SK-N-SH (cell line): ENCODE data around the gene TIGAR. TPM values are rescaled to one million over a fixed set of nuclear protein-coding genes. Genes with fewer than 3 reads are reported as not detected.

Source experiments
- CTCF ChIA-PET: fragments of 300-600, 350-600 bp; formaldehyde crosslinking; extraction: SDS; loops from one replicate; lab custom pipeline; 2021; lab: Yijun Ruan, JAX
- POLR2A ChIA-PET: fragments of 350-600 bp; sonication (Branson Sonifier 250); formaldehyde crosslinking; extraction: SDS; loops from one replicate; lab custom pipeline; 2020; ENCODE audit warnings: antibody characterized with exemption, inconsistent platforms; lab: Yijun Ruan, JAX
- DNase-seq: peaks from one replicate; pipeline ENCODE4 v3.0.0; 2012
- H2AFZ ChIP-seq: fragments of 200-600 bp; sonication (generic); 2 replicates; pipeline ENCODE4 v1.8.1; 2016; ENCODE audit warnings: antibody characterized with exemption, mild to moderate bottlenecking, low read depth
- H3F3A ChIP-seq: fragments of 200-600 bp; sonication (generic); replicated peaks from 2 replicates; pipeline ENCODE3; 2016; ENCODE audit warnings: antibody characterized with exemption, mild to moderate bottlenecking; ENCODE audit not compliant: insufficient read depth
- H3K27ac ChIP-seq, 2 experiments: fragments of 200-500 bp in 1 of 2; fragments of 200-600 bp in 1 of 2; sonication (Bioruptor generic) in 1 of 2; sonication (generic), shearing (Covaris generic) in 1 of 2; 2 replicates each; pipeline versions ENCODE4 v1.5.1 to v1.6.1; 2014 to 2016; ENCODE audit warnings: low read depth in 2 of 2, inconsistent platforms in 1 of 2, low read length in 1 of 2, mild to moderate bottlenecking in 1 of 2, mixed read lengths in 1 of 2
- H3K27me3 ChIP-seq: fragments of 200-600 bp; sonication (generic), shearing (Covaris generic); 2 replicates; pipeline ENCODE4 v1.6.1; 2016; ENCODE audit warnings: mixed run types; ENCODE audit not compliant: insufficient read depth
- H3K36me3 ChIP-seq, 2 experiments: fragments of 200-500 bp in 1 of 2; fragments of 200-600 bp in 1 of 2; sonication (Bioruptor generic) in 1 of 2; sonication (generic) in 1 of 2; replicated peaks in 1 of 2; 2 replicates each; pipeline versions ENCODE3 to v1.5.1; 2014 to 2016; ENCODE audit warnings: low read length in 1 of 2, mild to moderate bottlenecking in 1 of 2; ENCODE audit not compliant: insufficient read depth in 2 of 2, control insufficient read depth in 1 of 2
- H3K4me1 ChIP-seq, 2 experiments: fragments of 200-500 bp in 1 of 2; fragments of 200-600 bp in 1 of 2; sonication (Bioruptor generic) in 1 of 2; sonication (generic), shearing (Covaris generic) in 1 of 2; 2 replicates each; pipeline versions ENCODE4 v1.5.1 to v1.6.1; 2014 to 2016; ENCODE audit warnings: low read depth in 1 of 2, low read length in 1 of 2, mixed run types in 1 of 2; ENCODE audit not compliant: insufficient read depth in 2 of 2, control insufficient read depth in 1 of 2
- H3K4me2 ChIP-seq: fragments of 200-600 bp; sonication (generic), shearing (Covaris generic); 2 replicates; pipeline ENCODE4 v1.6.1; 2017; ENCODE audit warnings: mixed run types
- H3K4me3 ChIP-seq, 2 experiments: fragments of 200-500 bp in 1 of 2; fragments of 200-600 bp in 1 of 2; sonication (Bioruptor generic) in 1 of 2; sonication (generic), shearing (Covaris generic) in 1 of 2; 2 replicates each; pipeline versions ENCODE4 v1.5.1 to v1.8.1; 2014 to 2016; ENCODE audit warnings: low read depth in 2 of 2, inconsistent platforms in 1 of 2, low read length in 1 of 2, mild to moderate bottlenecking in 1 of 2, mixed read lengths in 1 of 2, moderate library complexity in 1 of 2
- H3K79me2 ChIP-seq: fragments of 200-600 bp; sonication (generic); 2 replicates; pipeline ENCODE4 v1.8.1; 2017; ENCODE audit warnings: mild to moderate bottlenecking; ENCODE audit not compliant: insufficient read depth
- H3K9ac ChIP-seq: fragments of 200-600 bp; sonication (generic); 2 replicates; pipeline ENCODE4 v1.6.1; 2017; ENCODE audit warnings: mixed run types
- H3K9me2 ChIP-seq: fragments of 200-600 bp; sonication (generic); 2 replicates; pipeline ENCODE4 v1.6.1; 2017; ENCODE audit warnings: mixed run types
- H3K9me3 ChIP-seq: fragments of 200-600 bp; sonication (generic); 2 replicates; pipeline ENCODE4 v1.6.1; 2017; ENCODE audit warnings: mixed run types, mild to moderate bottlenecking, moderate library complexity
- H4K20me1 ChIP-seq: fragments of 200-600 bp; sonication (generic); 2 replicates; pipeline ENCODE4 v1.6.1; 2017; ENCODE audit warnings: mild to moderate bottlenecking, mixed run types; ENCODE audit not compliant: insufficient read depth
- CTCF ChIP-seq: fragments of 200-600 bp; sonication (generic); IDR thresholded peaks from 2 replicates; pipeline ENCODE4 v1.6.1; 2017; ENCODE audit warnings: antibody characterized with exemption, mild to moderate bottlenecking, moderate library complexity
- ELF1 ChIP-seq: IDR thresholded peaks from 2 replicates; pipeline ENCODE4 v1.4.0; 2012
- EP300 ChIP-seq, 2 experiments: IDR thresholded peaks; 2 replicates each; pipeline versions ENCODE4 v1.4.0 to v1.6.1; 2012; ENCODE audit warnings: borderline replicate concordance in 1 of 2, low read depth in 1 of 2, low read length in 1 of 2
- FOSL2 ChIP-seq: IDR thresholded peaks from 2 replicates; pipeline ENCODE4 v1.4.0; 2012; ENCODE audit warnings: low read depth, mild to moderate bottlenecking, moderate library complexity, borderline replicate concordance
- FOXM1 ChIP-seq: IDR thresholded peaks from 2 replicates; pipeline ENCODE4 v1.4.0; 2012; ENCODE audit warnings: low read depth, mild to moderate bottlenecking
- GABPA ChIP-seq: IDR thresholded peaks from 2 replicates; pipeline ENCODE4 v1.4.0; 2012; ENCODE audit warnings: low read depth, mild to moderate bottlenecking
- GATA2 ChIP-seq: sonication (generic); formaldehyde crosslinking; IDR thresholded peaks from 2 replicates; pipeline ENCODE4 v1.5.0; 2020; ENCODE audit warnings: mild to moderate bottlenecking, missing genetic modification reagents
- IRF3 ChIP-seq: fragments of 150-350 bp; IDR thresholded peaks from 2 replicates; pipeline ENCODE4 v1.6.1; 2016; ENCODE audit warnings: mild to moderate bottlenecking, low read depth, low read length
- MXI1 ChIP-seq: IDR thresholded peaks from 2 replicates; pipeline ENCODE4 v1.6.1; 2012; ENCODE audit warnings: mild to moderate bottlenecking, low read depth, low read length, improper control_type of control experiment
- PBX3 ChIP-seq: IDR thresholded peaks from 2 replicates; pipeline ENCODE4; 2012
- REST ChIP-seq: IDR thresholded peaks from 2 replicates; pipeline ENCODE4 v1.6.1; 2012; ENCODE audit warnings: mild to moderate bottlenecking, low read depth, low read length, moderate library complexity
- RFX5 ChIP-seq: IDR thresholded peaks from 2 replicates; pipeline ENCODE4 v1.6.1; 2012; ENCODE audit warnings: mild to moderate bottlenecking, improper control_type of control experiment, low read length
- RXRA ChIP-seq: IDR thresholded peaks from 2 replicates; pipeline ENCODE4 v1.4.0; 2012; ENCODE audit warnings: low read depth, mild to moderate bottlenecking, borderline replicate concordance
- SMC3 ChIP-seq: IDR thresholded peaks from 2 replicates; pipeline ENCODE4 v1.6.1; 2012; ENCODE audit warnings: low read depth, low read length, improper control_type of control experiment
- TAF1 ChIP-seq: IDR thresholded peaks from 2 replicates; pipeline ENCODE4 v1.6.1; 2012; ENCODE audit warnings: low read depth, mild to moderate bottlenecking, low read length, moderate library complexity, borderline replicate concordance
- TCF12 ChIP-seq: IDR thresholded peaks from 2 replicates; pipeline ENCODE4 v1.4.0; 2012
- WGBS: methylation state at CpG from one replicate; pipeline ENCODE4 v1.1.6; 2017; ENCODE audit warnings: low lambda C conversion rate; 5-methylcytosine and 5-hydroxymethylcytosine counted together
- polyA plus RNA-seq, 3 experiments: library from polyadenylated mRNA; depleted of rRNA; stranded (reverse); fragments of >200 nt; gene quantifications; 2 replicates each; pipeline ENCODE4 v1.2.3, GENCODE V29; 2012

TIGAR gene
- polyA plus RNA-seq, 1 of the 3 experiments (the other 2 are of a cell fraction) = 8.3 TPM

- CTCF ChIA-PET = interaction anchor here (0.9 to 1.1 kb wide), 3 partner anchors 21 to 152 kb away, joined by 3 to 4 read pairs (median 3); no protein-coding TSS in a partner anchor
- TF ChIP-seq ELF1 = no peak
- TF ChIP-seq FOSL2 = no peak
- no peak for TF ChIP-seq GATA2 (CRISPR knock-in tag)
- no peak for TF ChIP-seq REST
- no peak for TF ChIP-seq FOXM1
- TF ChIP-seq PBX3 = no peak
- no peak for TF ChIP-seq MXI1
- TF ChIP-seq RXRA = no peak
- no peak for TF ChIP-seq CTCF
- no peak for TF ChIP-seq TAF1
- TF ChIP-seq GABPA = no peak
- no peak for TF ChIP-seq SMC3
- no peak for TF ChIP-seq IRF3
- no peak for TF ChIP-seq TCF12
- no peak for TF ChIP-seq EP300 (IDR thresholded peaks at IDR 0.05; ENCODE audit: borderline replicate concordance in 1 of 2, low read depth in 1 of 2, low read length in 1 of 2)
- no peak for TF ChIP-seq RFX5
Measured at GRCh38 chr12:4375449-4375848, 54.4 kb downstream of the TIGAR start.

More at GRCh38 chr12:4375449-4375848, 54.4 kb downstream of the TIGAR start:
- Histone ChIP-seq H3K4me1 (no peaks in the 10 kb centered on the region; a peak in 1 of 4 replicates), H3K9ac (no peak overlapping the region), H4K20me1 (no peaks in the 10 kb centered on the region), H3K9me3 (no peaks in the 10 kb centered on the region), H3F3A (no peaks in the 10 kb centered on the region), H3K79me2 (no peaks in the 10 kb centered on the region), H3K4me3 (no peak overlapping the region), H3K9me2 (no peaks in the 10 kb centered on the region), H3K27me3 (peaks cover 15% of the 10 kb centered on the region; the same call in 1 of the 2 replicates), H3K27ac (no peak overlapping the region), H2AFZ (no peak overlapping the region), H3K4me2 (no peak overlapping the region), H3K36me3 (no peaks in the 10 kb centered on the region)
- POLR2A ChIA-PET = no interaction called here
- DNase-seq = no peak
- 55% methylated on average over 6 of the region's 6 CpGs for WGBS
